GM12874 (cell line): ENCODE data around the gene TNS1.
A peak's percentile ranks its signal among the peaks of the same experiment; 100 is the strongest.

ENCODE experiments used
- TF ChIP-seq, protein P1 (sequence below): IDR thresholded peaks from 2 replicates; pipeline ENCODE4 v1.5.1; 2011; ENCODE audit warnings: low read depth, mild to moderate bottlenecking, control low read depth, low read length, moderate library complexity; ENCODE audit not compliant: insufficient read depth

The TNS1 gene

GRCh38 chr2:218010984-218011652 lies 8.3 kb upstream of the TNS1 start:
- TF ChIP-seq, protein P1, sequence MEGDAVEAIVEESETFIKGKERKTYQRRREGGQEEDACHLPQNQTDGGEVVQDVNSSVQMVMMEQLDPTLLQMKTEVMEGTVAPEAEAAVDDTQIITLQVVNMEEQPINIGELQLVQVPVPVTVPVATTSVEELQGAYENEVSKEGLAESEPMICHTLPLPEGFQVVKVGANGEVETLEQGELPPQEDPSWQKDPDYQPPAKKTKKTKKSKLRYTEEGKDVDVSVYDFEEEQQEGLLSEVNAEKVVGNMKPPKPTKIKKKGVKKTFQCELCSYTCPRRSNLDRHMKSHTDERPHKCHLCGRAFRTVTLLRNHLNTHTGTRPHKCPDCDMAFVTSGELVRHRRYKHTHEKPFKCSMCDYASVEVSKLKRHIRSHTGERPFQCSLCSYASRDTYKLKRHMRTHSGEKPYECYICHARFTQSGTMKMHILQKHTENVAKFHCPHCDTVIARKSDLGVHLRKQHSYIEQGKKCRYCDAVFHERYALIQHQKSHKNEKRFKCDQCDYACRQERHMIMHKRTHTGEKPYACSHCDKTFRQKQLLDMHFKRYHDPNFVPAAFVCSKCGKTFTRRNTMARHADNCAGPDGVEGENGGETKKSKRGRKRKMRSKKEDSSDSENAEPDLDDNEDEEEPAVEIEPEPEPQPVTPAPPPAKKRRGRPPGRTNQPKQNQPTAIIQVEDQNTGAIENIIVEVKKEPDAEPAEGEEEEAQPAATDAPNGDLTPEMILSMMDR = no peak

GRCh38 chr2:218010140-218010983 lies 7.6 kb upstream of the TNS1 start:
- TF ChIP-seq, protein P1 = peak; percentile 24; the same call in 1 of the 2 replicates

- TF ChIP-seq, protein P1 = no peak
These were observed 7.0 kb upstream of the TNS1 start for GRCh38 chr2:218009765-218010139.

DNA sequence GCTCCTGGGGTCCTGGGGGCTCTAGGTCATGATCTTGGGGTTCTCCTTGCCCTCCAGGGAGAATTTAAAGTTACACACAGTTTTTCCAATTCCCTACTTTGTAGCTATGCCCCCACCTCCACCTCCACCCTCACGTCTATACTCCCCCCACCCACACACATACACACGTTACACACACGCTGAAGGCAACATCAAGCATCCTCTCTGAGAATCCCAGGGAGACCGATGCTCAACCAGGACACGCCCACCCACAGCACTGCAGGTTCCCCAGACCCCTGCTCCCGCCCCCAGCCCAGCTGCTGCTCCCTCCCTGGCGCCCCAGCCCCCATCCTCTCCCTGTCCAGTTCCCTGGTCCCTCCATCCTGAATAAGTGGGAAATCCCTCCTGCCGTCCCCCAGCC lies 6.4 kb upstream of the TNS1 start:
- TF ChIP-seq, protein P1 = no peak

DNA sequence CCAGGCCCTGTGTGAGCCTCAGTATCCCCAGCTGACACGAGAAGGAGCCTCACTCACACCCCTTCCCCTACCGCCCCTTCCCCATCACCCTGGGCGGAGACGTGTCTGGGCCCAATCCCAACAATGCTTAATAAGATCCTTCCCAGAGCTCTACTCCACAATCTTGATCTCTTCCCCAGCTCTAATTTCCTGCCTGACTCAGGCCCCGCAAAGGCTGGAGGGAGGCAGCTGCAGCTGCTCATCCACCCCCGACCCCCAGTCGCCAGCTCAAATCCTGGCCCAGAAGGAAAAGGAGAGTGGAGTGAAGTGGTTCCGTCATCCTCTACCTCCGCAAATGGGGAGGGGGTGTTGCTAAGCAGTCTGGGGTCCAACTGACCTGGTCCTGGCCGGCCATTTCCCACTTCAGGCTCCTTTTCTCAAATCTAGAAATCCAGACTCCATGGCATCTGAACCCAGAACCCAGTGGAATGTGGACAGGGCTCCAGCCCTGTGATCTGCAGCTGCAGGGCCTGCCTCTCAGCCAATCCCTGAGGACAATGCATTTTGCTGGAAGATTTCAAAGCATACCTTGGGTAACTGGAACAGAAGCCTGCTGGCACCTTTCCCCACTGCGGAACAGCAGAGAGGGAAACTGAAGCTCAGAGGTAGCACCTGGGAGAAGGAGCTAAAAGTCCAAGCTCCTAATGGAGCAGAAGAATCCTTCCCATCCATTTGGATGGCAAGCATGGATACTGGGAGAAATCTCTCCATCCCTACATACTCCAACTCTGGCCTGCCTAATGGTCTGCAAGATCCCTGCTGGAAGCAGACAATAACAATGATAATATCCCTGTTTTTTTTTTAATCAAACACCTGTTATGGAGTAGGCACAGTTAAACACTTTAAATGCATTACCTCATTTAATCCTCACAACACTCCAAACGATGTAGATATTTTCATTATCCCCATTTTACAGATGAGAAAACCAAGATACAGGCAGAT lies 5.6 kb upstream of the TNS1 start:
- TF ChIP-seq, protein P1 = no peak

DNA sequence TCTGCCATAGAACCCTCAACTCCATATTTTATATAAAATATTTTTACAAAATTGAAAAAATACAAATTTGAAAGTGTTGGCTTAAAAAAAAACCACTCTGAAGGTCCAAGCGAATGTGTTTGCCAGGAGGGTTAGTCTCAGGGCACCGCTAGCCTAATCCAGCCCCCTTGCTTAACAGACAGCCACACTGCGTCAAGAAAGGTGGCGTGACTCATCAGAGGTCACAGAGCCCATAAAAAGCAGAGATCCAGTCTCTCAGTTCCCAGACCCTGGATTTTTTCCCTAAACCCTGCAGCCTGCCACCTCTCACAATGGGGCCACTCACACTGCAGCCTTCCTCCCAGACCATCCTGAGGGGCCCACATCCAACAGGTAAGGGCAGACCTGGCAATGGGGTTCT lies 3.9 kb upstream of the TNS1 start:
- TF ChIP-seq, protein P1 = no peak

- TF ChIP-seq, protein P1 = no peak
These were observed 2.7 kb upstream of the TNS1 start for GRCh38 chr2:218005486-218005885.
